H1 (cell line): ENCODE results near the gene CD63. TPM values are rescaled to one million over a fixed set of nuclear protein-coding genes. Genes with fewer than 3 reads are reported as not detected.

Source experiments
- SIN3A ChIP-seq, 2 experiments: IDR thresholded peaks in 1 of 2; conservative IDR thresholded peaks in 1 of 2; 2 replicates each; pipeline ENCODE4 v1.6.1; 2011 to 2012; ENCODE audit warnings: low read length in 2 of 2, improper control_type of control experiment in 1 of 2, low read depth in 1 of 2, mild to moderate bottlenecking in 1 of 2
- SP1 ChIP-seq: IDR thresholded peaks from 2 replicates; pipeline ENCODE4 v1.6.1; 2011; ENCODE audit warnings: low read depth, low read length
- TEAD4 ChIP-seq: IDR thresholded peaks from 2 replicates; pipeline ENCODE4 v1.6.1; 2012; ENCODE audit warnings: low read depth, low read length, inconsistent platforms, mixed read lengths
- polyA plus RNA-seq, 7 experiments: library from polyadenylated mRNA; depleted of rRNA in 3 of 7; stranded (reverse) in 5 of 7; unstranded in 2 of 7; fragments of >200 nt in 5 of 7; fragments of 200-250 nt in 2 of 7; gene quantifications; 1 replicate in 5 of 7; 2 replicates in 1 of 7; 4 replicates in 1 of 7; pipeline versions ENCODE4 v1.2.1 to v1.2.3, GENCODE V29; 2011 to 2013; ENCODE audit warnings: missing spikeins in 2 of 7, mixed read lengths in 2 of 7
- total RNA-seq: library from RNA; stranded (reverse); fragmentation: NEBNext Ultra II Directional; extraction: Animal tissue kit (Norgen Biotek cat#: 25700); gene quantifications from 2 replicates; pipeline ENCODE4 v1.2.1, GENCODE V29; 2021

The CD63 gene
- total and polyA plus RNA-seq, 2 of the 8 experiments (the other 6 are each of a cell fraction or from before 2014, with no cell fraction given) = 440 to 526 TPM

- TF ChIP-seq TEAD4 (no peak), SP1 (no peak), SIN3A (conservative IDR thresholded peaks at IDR 0.05 in 1 of 2, IDR thresholded peaks at IDR 0.05 in 1 of 2; ENCODE audit: low read depth in 1 of 2, low read length in 2 of 2) (0 out of 4 replicates have a peak, but pooled peaks of 1 of the 2 experiments have one; percentile 34)
These were observed 4.4 kb downstream of the CD63 start (continued) for GRCh38 chr12:55724226-55724939.
